NB4 (cell line): ENCODE data around the gene TYK2.

Source experiments
- CTCF ChIP-seq: IDR thresholded peaks from one replicate; pipeline ENCODE4 v1.5.1; 2012; ENCODE audit warnings: low read depth, low read length
- MYC ChIP-seq: IDR thresholded peaks from 2 replicates; pipeline ENCODE4 v1.6.1; 2011; ENCODE audit warnings: low read depth, low read length
- POLR2A ChIP-seq: IDR thresholded peaks from 2 replicates; pipeline ENCODE4 v1.6.1; 2011; ENCODE audit warnings: mild to moderate bottlenecking; ENCODE audit not compliant: insufficient read length; ENCODE audit errors: extremely low read depth
- TF ChIP-seq, protein P1 (sequence below): IDR thresholded peaks from 2 replicates; pipeline ENCODE4 v1.6.1; 2011; ENCODE audit warnings: low read depth, low read length

GRCh38 chr19:10427169-10427568 is 46.8 kb upstream of the TYK2 start:
- no peak for TF ChIP-seq CTCF
- TF ChIP-seq, protein P1, sequence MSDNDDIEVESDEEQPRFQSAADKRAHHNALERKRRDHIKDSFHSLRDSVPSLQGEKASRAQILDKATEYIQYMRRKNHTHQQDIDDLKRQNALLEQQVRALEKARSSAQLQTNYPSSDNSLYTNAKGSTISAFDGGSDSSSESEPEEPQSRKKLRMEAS = no peak
- TF ChIP-seq POLR2A = no peak
- TF ChIP-seq MYC = no peak
